Mucosa of rectum (tissue), 2 donors: Measurements from ENCODE around the gene BCL10.

Source experiments
- H3K27ac ChIP-seq, 2 donors: one replicate each; pipeline ENCODE4 v1.7.0; 2013; ENCODE audit warnings: inconsistent platforms in 2 of 2, low read depth in 2 of 2, low read length in 2 of 2
- H3K27me3 ChIP-seq, 2 donors: one replicate each; pipeline ENCODE4 v1.7.0; 2013; ENCODE audit warnings: low read length in 2 of 2; ENCODE audit not compliant: control insufficient read depth in 2 of 2, insufficient read depth in 2 of 2
- H3K36me3 ChIP-seq, 2 donors: one replicate each; pipeline ENCODE4 v1.7.0; 2013; ENCODE audit warnings: low read length in 2 of 2; ENCODE audit not compliant: control insufficient read depth in 2 of 2, insufficient read depth in 2 of 2
- H3K4me1 ChIP-seq, 2 donors: one replicate each; pipeline ENCODE4 v1.7.0; 2013; ENCODE audit warnings: low read length in 2 of 2, mild to moderate bottlenecking in 1 of 2; ENCODE audit not compliant: control insufficient read depth in 2 of 2, insufficient read depth in 2 of 2
- H3K4me3 ChIP-seq, 2 donors: one replicate each; pipeline ENCODE4 v1.7.0; 2013; ENCODE audit warnings: low read length in 2 of 2
- H3K9ac ChIP-seq, 2 donors: one replicate each; pipeline ENCODE4 v1.7.0; 2013; ENCODE audit warnings: low read length in 2 of 2, low read depth in 1 of 2, mild to moderate bottlenecking in 1 of 2
- H3K9me3 ChIP-seq, 2 donors: one replicate each; pipeline ENCODE4 v1.7.0; 2013; ENCODE audit warnings: low read length in 2 of 2; ENCODE audit not compliant: control insufficient read depth in 2 of 2
- donor health status: healthy.
- donor health status: Normal muscosa, but diverticular disease.

BCL10 gene

GRCh38 chr1:85276215-85276977 lies at the start of gene BCL10:
TSS of gene BCL10 (minus strand) at chr1:85276632. CDS start at chr1:85276352, 280 bp downstream.
- no peaks in the 10 kb centered on the region for H3K9me3 ChIP-seq
- H3K36me3 ChIP-seq, result peaks cover 3 to 7% of the 10 kb centered on the region in 2 donors
- peak within 1 kb of the TSS; percentile 96 to 99 for H3K4me3 ChIP-seq
- H3K4me1 ChIP-seq, result peaks cover 19 to 49% of the 10 kb centered on the region in 2 donors
- peak within 1 kb of the TSS; percentile 99 to 100 for H3K27ac ChIP-seq
- H3K9ac ChIP-seq, result peak within 1 kb of the TSS; percentile 96 to 99
- no peaks in the 10 kb centered on the region for H3K27me3 ChIP-seq

GRCh38 chr1:85325920-85326319 lies 49.5 kb upstream of the BCL10 start:
- H3K9ac ChIP-seq, result no peak overlapping the region
- no peaks in the 10 kb centered on the region for H3K9me3 ChIP-seq
- H3K27ac ChIP-seq, result no peak overlapping the region
- H3K4me1 ChIP-seq, result peaks cover 4 to 5% of the 10 kb centered on the region in 2 donors
- H3K4me3 ChIP-seq, result no peak overlapping the region
- H3K36me3 ChIP-seq, result no peaks in the 10 kb centered on the region
- no peaks in the 10 kb centered on the region for H3K27me3 ChIP-seq

GRCh38 chr1:85323770-85324169 lies 47.3 kb upstream of the BCL10 start:
- Histone ChIP-seq H3K9ac (no peak overlapping the region), H3K36me3 (peaks cover 0 to 3% of the 10 kb centered on the region in 2 donors), H3K27me3 (no peaks in the 10 kb centered on the region), H3K27ac (no peak overlapping the region), H3K4me1 (no peaks in the 10 kb centered on the region), H3K4me3 (no peak overlapping the region), H3K9me3 (no peaks in the 10 kb centered on the region)

GRCh38 chr1:85322655-85323054 lies 46.2 kb upstream of the BCL10 start:
- Histone ChIP-seq H3K4me3 (no peak overlapping the region), H3K27me3 (no peaks in the 10 kb centered on the region), H3K4me1 (no peaks in the 10 kb centered on the region), H3K27ac (no peak overlapping the region), H3K36me3 (peaks cover 0 to 3% of the 10 kb centered on the region in 2 donors), H3K9ac (no peak overlapping the region), H3K9me3 (no peaks in the 10 kb centered on the region)

- no peaks in the 10 kb centered on the region for H3K4me1 ChIP-seq
- no peaks in the 10 kb centered on the region for H3K27me3 ChIP-seq
- no peak overlapping the region for H3K9ac ChIP-seq
- H3K27ac ChIP-seq, result no peak overlapping the region
- no peaks in the 10 kb centered on the region for H3K9me3 ChIP-seq
- peaks cover 0 to 3% of the 10 kb centered on the region in 2 donors for H3K36me3 ChIP-seq
- H3K4me3 ChIP-seq, result no peak overlapping the region
These were observed 45.0 kb upstream of the BCL10 start for GRCh38 chr1:85321237-85321964.

- no peaks in the 10 kb centered on the region for H3K9me3 ChIP-seq
- no peak overlapping the region for H3K9ac ChIP-seq
- peaks cover 0 to 3% of the 10 kb centered on the region in 2 donors for H3K36me3 ChIP-seq
- H3K4me3 ChIP-seq, result no peak overlapping the region
- no peaks in the 10 kb centered on the region for H3K27me3 ChIP-seq
- H3K27ac ChIP-seq, result no peak overlapping the region
- no peaks in the 10 kb centered on the region for H3K4me1 ChIP-seq
These were observed 44.1 kb upstream of the BCL10 start for GRCh38 chr1:85320371-85321131.

- Histone ChIP-seq H3K9me3 (no peaks in the 10 kb centered on the region), H3K9ac (no peak overlapping the region), H3K4me1 (no peaks in the 10 kb centered on the region), H3K27me3 (no peaks in the 10 kb centered on the region), H3K36me3 (peaks cover 0 to 3% of the 10 kb centered on the region in 2 donors), H3K4me3 (no peak overlapping the region), H3K27ac (no peak overlapping the region)
These were observed 43.5 kb upstream of the BCL10 start for GRCh38 chr1:85319931-85320330.

GRCh38 chr1:85319491-85319890 lies 43.1 kb upstream of the BCL10 start:
- H3K27ac ChIP-seq, result no peak overlapping the region
- H3K9ac ChIP-seq, result no peak overlapping the region
- H3K36me3 ChIP-seq, result peaks cover 0 to 3% of the 10 kb centered on the region in 2 donors
- H3K9me3 ChIP-seq, result no peaks in the 10 kb centered on the region
- no peak overlapping the region for H3K4me3 ChIP-seq
- no peaks in the 10 kb centered on the region for H3K4me1 ChIP-seq
- no peaks in the 10 kb centered on the region for H3K27me3 ChIP-seq

GRCh38 chr1:85318217-85318616 lies 41.8 kb upstream of the BCL10 start:
- Histone ChIP-seq H3K36me3 (peaks cover 0 to 3% of the 10 kb centered on the region in 2 donors), H3K4me1 (peaks cover 0 to 3% of the 10 kb centered on the region in 2 donors), H3K9me3 (no peaks in the 10 kb centered on the region), H3K9ac (no peak overlapping the region), H3K27ac (no peak overlapping the region), H3K4me3 (no peak overlapping the region), H3K27me3 (no peaks in the 10 kb centered on the region)

GRCh38 chr1:85317560-85317959 lies 41.1 kb upstream of the BCL10 start:
- H3K4me1 ChIP-seq, result peaks cover 0 to 3% of the 10 kb centered on the region in 2 donors
- no peak overlapping the region for H3K27ac ChIP-seq
- H3K36me3 ChIP-seq, result peaks cover 0 to 3% of the 10 kb centered on the region in 2 donors
- no peaks in the 10 kb centered on the region for H3K27me3 ChIP-seq
- no peaks in the 10 kb centered on the region for H3K9me3 ChIP-seq
- no peak overlapping the region for H3K9ac ChIP-seq
- H3K4me3 ChIP-seq, result no peak overlapping the region
